ENCODE results near the gene KDSR. TPM values are rescaled to one million over a fixed set of nuclear protein-coding genes. Genes with fewer than 3 reads are reported as not detected.

Gene KDSR
- polyA plus RNA-seq, 1 donor = 35.6 TPM

DNA sequence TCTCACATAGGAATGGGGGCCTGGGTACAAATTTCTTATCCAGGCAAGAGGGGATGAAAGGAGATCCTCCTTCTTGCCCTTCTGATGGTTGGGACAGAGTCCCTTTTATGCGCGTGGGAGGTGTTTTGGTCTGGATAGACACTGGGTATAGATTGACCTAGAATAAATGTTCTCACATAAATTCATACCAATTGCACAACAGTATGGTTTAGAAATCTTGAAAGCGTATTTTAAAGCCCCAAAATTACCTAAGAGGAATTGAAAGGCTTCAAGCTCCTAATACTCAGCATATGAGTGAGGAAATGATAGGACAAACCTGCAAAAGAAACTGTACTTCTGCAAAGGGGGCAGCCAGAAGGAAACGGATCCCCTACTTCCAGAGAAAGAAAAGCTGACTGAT is 44.8 kb downstream of the KDSR start:
- no CpG with 5 or more reads among the region's 4 CpGs for WGBS (ENCODE audit: insufficient coverage, low lambda C conversion rate)
- DNase-seq = no peak
- Histone ChIP-seq H3K9me3 (ENCODE audit: control insufficient read depth, low read depth, low read length) (no peaks in the 10 kb centered on the region), H3K36me3 (ENCODE audit: control insufficient read depth, insufficient read depth, low read length) (no peaks in the 10 kb centered on the region), H3K4me3 (ENCODE audit: low read length) (no peak overlapping the region), H3K27me3 (ENCODE audit: control insufficient read depth, insufficient read depth, low read length) (no peaks in the 10 kb centered on the region), H3K27ac (ENCODE audit: low read length) (no peak overlapping the region), H3K4me1 (ENCODE audit: control insufficient read depth, insufficient read depth, low read length) (peaks cover 12% of the 10 kb centered on the region)

- H3K27ac ChIP-seq (ENCODE audit: low read length) = peak overlapping the region; percentile 85
- H3K4me3 ChIP-seq (ENCODE audit: low read length) = peak overlapping the region; percentile 69
- peaks cover 12% of the 10 kb centered on the region for H3K4me1 ChIP-seq (ENCODE audit: control insufficient read depth, insufficient read depth, low read length)
- DNase-seq = no peak
- 54% methylated on average over 4 of the region's 9 CpGs for WGBS (ENCODE audit: insufficient coverage, low lambda C conversion rate)
- no peaks in the 10 kb centered on the region for H3K9me3 ChIP-seq (ENCODE audit: control insufficient read depth, low read depth, low read length)
- H3K36me3 ChIP-seq (ENCODE audit: control insufficient read depth, insufficient read depth, low read length) = no peaks in the 10 kb centered on the region
- H3K27me3 ChIP-seq (ENCODE audit: control insufficient read depth, insufficient read depth, low read length) = no peaks in the 10 kb centered on the region
These were observed 45.7 kb downstream of the KDSR start for GRCh38 chr18:63321291-63321690.

DNA sequence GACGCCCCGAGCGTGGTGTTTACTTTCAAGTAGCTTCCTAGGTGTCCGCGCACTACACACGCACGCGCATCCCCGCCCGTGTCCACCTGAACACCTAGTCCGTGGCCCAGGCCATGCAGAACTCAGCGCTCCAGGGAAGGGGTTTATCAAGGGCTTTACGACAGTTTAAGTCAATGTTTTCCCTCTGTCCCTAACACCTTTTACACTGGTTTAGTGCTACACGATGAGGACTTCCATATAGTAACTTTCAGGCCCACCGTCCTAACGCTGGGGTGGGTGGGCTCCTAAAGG is 46.1 kb downstream of the KDSR start:
- Histone ChIP-seq H3K4me3 (ENCODE audit: low read length) (peak overlapping the region; percentile 69), H3K4me1 (ENCODE audit: control insufficient read depth, insufficient read depth, low read length) (peaks cover 12% of the 10 kb centered on the region), H3K27me3 (ENCODE audit: control insufficient read depth, insufficient read depth, low read length) (no peaks in the 10 kb centered on the region), H3K36me3 (ENCODE audit: control insufficient read depth, insufficient read depth, low read length) (no peaks in the 10 kb centered on the region), H3K9me3 (ENCODE audit: control insufficient read depth, low read depth, low read length) (no peaks in the 10 kb centered on the region), H3K27ac (ENCODE audit: low read length) (peak overlapping the region; percentile 85)
- WGBS (ENCODE audit: insufficient coverage, low lambda C conversion rate) = no CpG with 5 or more reads among the region's 16 CpGs
- DNase-seq = peak in 1 of 2 donors; percentile 54

DNA sequence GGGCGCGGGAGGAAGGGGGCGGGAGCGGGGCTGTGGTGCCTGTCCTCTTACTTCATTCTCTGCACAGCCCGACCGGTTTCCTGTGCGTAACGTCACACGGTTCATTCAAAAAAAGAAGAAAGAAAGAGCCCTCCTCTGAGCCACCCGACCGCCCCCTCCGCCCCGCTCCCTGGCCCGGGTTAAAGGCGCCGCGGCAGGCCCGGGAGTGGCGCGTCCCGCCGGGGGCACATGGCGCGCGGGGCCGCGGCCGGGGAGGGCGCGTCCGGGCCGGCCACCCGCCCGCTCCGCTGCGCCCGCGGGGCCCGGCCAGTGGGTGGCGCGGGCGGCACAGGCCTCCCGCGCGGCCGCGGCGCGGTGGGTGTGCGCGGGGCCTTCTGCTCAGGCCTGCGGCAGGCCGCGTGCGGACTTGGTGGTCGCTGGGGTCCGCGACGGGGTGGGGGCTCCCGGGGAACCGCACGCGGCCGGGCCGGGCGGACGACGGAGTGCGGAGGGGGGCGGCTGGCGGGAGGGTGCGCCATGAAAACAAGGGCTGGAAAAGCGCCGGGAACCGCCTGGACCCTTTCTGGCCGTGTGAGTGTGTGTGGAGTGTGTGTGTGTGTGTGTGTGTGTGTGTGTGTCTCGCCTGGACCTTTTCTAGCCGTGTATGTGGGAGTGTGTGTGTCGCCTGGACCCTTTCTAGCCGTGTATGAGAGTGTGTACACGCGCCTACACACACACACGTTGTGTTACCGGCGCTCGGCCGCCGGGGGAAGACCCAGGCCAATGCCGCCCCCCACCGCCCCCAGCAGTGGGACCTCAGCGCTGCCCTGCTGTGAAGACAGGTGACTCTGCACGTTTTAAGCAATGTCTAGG is 46.7 kb downstream of the KDSR start:
- Histone ChIP-seq H3K27me3 (ENCODE audit: control insufficient read depth, insufficient read depth, low read length) (no peaks in the 10 kb centered on the region), H3K4me1 (ENCODE audit: control insufficient read depth, insufficient read depth, low read length) (peaks cover 12% of the 10 kb centered on the region), H3K27ac (ENCODE audit: low read length) (peak overlapping the region; percentile 85), H3K9me3 (ENCODE audit: control insufficient read depth, low read depth, low read length) (no peaks in the 10 kb centered on the region), H3K4me3 (ENCODE audit: low read length) (peak overlapping the region; percentile 69), H3K36me3 (ENCODE audit: control insufficient read depth, insufficient read depth, low read length) (no peaks in the 10 kb centered on the region)
- DNase-seq = peak; percentile 71 to 89
- no CpG with 5 or more reads among the region's 92 CpGs for WGBS (ENCODE audit: insufficient coverage, low lambda C conversion rate)

DNA sequence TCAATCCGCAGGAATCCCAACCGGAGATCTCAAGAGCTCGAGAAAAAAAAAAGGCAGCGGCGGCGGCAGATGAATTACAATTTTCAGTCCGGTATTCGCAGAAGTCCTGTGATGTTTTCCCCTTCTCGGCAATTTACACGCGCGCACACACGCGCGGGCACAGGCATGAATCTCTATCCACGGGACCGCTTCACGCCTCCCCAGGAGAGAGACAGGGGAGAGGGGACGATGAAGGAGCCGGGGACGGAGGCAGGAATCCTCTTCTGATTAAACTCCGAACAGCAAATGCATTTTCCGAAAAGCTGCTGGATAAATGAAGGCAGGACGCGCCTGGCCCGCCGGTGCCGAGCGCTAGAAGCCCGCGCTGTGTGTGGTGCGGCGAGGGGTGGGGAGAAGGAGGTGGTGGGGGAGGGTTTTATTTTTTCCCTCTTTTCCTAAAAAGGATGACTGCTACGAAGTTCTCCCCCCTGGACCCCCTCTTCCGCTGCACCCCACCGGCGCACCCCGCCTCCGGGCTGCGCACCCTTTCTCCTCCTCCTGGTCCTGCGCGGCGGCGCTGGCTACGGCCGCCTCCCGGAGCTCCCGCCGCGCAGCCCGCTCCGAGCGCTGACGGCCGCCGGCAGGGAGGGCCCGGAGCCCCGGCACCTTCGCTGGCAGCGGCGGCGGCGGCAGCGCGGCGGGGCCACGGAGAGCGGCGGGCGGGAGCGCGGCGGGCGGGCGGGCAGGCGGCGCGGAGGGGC is 47.5 kb downstream of the KDSR start, which contains the start of gene BCL2:
BCL2 (minus strand) TSS at position 387 of the 740 bp plus-strand sequence.
- Histone ChIP-seq H3K9me3 (ENCODE audit: control insufficient read depth, low read depth, low read length) (no peaks in the 10 kb centered on the region), H3K27me3 (ENCODE audit: control insufficient read depth, insufficient read depth, low read length) (no peaks in the 10 kb centered on the region), H3K4me1 (ENCODE audit: control insufficient read depth, insufficient read depth, low read length) (peaks cover 12% of the 10 kb centered on the region), H3K27ac (ENCODE audit: low read length) (peak within 1 kb of the TSS; percentile 85), H3K4me3 (ENCODE audit: low read length) (peak within 1 kb of the TSS; percentile 76), H3K36me3 (ENCODE audit: control insufficient read depth, insufficient read depth, low read length) (no peaks in the 10 kb centered on the region)
- WGBS (ENCODE audit: insufficient coverage, low lambda C conversion rate) = no CpG with 5 or more reads among the region's 78 CpGs
- DNase-seq = peak in 1 of 2 donors; percentile 70

DNA sequence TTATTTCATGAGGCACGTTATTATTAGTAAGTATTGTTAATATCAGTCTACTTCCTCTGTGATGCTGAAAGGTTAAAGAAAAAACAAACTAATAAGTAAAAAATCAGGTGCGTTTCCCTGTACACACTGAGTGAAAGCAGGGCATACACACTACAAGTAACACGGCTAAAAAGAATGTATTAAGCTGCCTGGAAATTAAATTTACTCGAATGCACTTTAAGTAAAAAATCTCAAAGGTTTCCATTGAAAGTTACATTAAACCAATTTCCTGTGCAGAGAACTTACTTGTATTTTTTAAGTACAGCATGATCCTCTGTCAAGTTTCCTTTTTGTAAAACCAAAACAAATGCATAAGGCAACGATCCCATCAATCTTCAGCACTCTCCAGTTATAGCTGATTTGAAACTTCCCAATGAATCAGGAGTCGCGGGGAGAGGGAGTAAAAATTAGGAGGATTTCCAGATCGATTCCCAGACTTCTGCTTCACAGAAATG is 48.1 kb downstream of the KDSR start:
- 0% methylated on average over 1 of the region's 8 CpGs for WGBS (ENCODE audit: insufficient coverage, low lambda C conversion rate)
- no peaks in the 10 kb centered on the region for H3K36me3 ChIP-seq (ENCODE audit: control insufficient read depth, insufficient read depth, low read length)
- no peaks in the 10 kb centered on the region for H3K9me3 ChIP-seq (ENCODE audit: control insufficient read depth, low read depth, low read length)
- DNase-seq = no peak
- H3K4me3 ChIP-seq (ENCODE audit: low read length) = peak overlapping the region; percentile 76
- no peaks in the 10 kb centered on the region for H3K27me3 ChIP-seq (ENCODE audit: control insufficient read depth, insufficient read depth, low read length)
- peaks cover 12% of the 10 kb centered on the region for H3K4me1 ChIP-seq (ENCODE audit: control insufficient read depth, insufficient read depth, low read length)
- no peak overlapping the region for H3K27ac ChIP-seq (ENCODE audit: low read length)

DNA sequence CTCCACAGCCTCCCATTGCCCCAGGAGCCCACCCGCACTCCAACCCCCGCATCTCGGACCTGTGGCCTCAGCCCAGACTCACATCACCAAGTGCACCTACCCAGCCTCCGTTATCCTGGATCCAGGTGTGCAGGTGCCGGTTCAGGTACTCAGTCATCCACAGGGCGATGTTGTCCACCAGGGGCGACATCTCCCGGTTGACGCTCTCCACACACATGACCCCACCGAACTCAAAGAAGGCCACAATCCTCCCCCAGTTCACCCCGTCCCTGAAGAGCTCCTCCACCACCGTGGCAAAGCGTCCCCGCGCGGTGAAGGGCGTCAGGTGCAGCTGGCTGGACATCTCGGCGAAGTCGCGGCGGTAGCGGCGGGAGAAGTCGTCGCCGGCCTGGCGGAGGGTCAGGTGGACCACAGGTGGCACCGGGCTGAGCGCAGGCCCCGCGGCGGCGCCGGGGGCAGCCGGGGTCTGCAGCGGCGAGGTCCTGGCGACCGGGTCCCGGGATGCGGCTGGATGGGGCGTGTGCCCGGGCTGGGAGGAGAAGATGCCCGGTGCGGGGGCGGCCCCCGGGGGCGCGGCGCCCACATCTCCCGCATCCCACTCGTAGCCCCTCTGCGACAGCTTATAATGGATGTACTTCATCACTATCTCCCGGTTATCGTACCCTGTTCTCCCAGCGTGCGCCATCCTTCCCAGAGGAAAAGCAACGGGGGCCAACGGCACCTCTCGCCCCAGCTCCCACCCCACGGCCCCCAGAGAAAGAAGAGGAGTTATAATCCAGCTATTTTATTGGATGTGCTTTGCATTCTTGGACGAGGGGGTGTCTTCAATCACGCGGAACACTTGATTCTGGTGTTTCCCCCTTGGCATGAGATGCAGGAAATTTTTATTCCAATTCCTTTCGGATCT is 48.8 kb downstream of the KDSR start:
- H3K36me3 ChIP-seq (ENCODE audit: control insufficient read depth, insufficient read depth, low read length) = no peaks in the 10 kb centered on the region
- H3K27ac ChIP-seq (ENCODE audit: low read length) = no peak overlapping the region
- H3K27me3 ChIP-seq (ENCODE audit: control insufficient read depth, insufficient read depth, low read length) = no peaks in the 10 kb centered on the region
- H3K4me1 ChIP-seq (ENCODE audit: control insufficient read depth, insufficient read depth, low read length) = peaks cover 12% of the 10 kb centered on the region
- DNase-seq = peak; percentile 53 to 72
- no peaks in the 10 kb centered on the region for H3K9me3 ChIP-seq (ENCODE audit: control insufficient read depth, low read depth, low read length)
- peak overlapping the region; percentile 76 for H3K4me3 ChIP-seq (ENCODE audit: low read length)
- WGBS (ENCODE audit: insufficient coverage, low lambda C conversion rate) = no CpG with 5 or more reads among the region's 66 CpGs

DNA sequence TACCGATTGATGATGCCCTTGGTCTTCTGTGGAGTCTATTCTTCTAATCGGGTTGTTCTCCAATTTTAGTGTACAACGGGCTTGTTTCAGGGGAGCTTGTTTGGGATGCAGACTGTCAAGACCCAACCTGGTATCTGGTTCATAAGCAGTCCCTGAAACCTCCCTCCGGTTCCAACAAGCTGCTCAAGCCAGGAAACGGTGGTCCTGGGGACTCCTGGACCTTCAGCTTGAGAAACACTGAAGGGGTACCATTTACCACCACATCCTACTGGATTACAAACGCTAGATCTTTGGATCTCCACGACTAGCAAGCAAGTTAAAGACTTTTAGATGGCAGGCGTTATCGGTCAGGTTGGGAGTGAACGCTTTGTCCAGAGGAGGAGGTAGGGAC is 49.5 kb downstream of the KDSR start:
- 67% methylated on average over 1 of the region's 10 CpGs for WGBS (ENCODE audit: insufficient coverage, low lambda C conversion rate)
- Histone ChIP-seq H3K27me3 (ENCODE audit: control insufficient read depth, insufficient read depth, low read length) (no peaks in the 10 kb centered on the region), H3K4me3 (ENCODE audit: low read length) (peak overlapping the region; percentile 76), H3K27ac (ENCODE audit: low read length) (no peak overlapping the region), H3K36me3 (ENCODE audit: control insufficient read depth, insufficient read depth, low read length) (no peaks in the 10 kb centered on the region), H3K9me3 (ENCODE audit: control insufficient read depth, low read depth, low read length) (no peaks in the 10 kb centered on the region), H3K4me1 (ENCODE audit: control insufficient read depth, insufficient read depth, low read length) (peaks cover 12% of the 10 kb centered on the region)
- DNase-seq = peak in 1 of 2 donors; percentile 15

GRCh38 chr18:63316612-63317555 is 50.1 kb downstream of the KDSR start:
- H3K4me3 ChIP-seq (ENCODE audit: low read length) = peak overlapping the region; percentile 76
- no CpG with 5 or more reads among the region's 4 CpGs for WGBS (ENCODE audit: insufficient coverage, low lambda C conversion rate)
- peaks cover 10% of the 10 kb centered on the region for H3K4me1 ChIP-seq (ENCODE audit: control insufficient read depth, insufficient read depth, low read length)
- no peak for DNase-seq
- H3K9me3 ChIP-seq (ENCODE audit: control insufficient read depth, low read depth, low read length) = no peaks in the 10 kb centered on the region
- no peaks in the 10 kb centered on the region for H3K36me3 ChIP-seq (ENCODE audit: control insufficient read depth, insufficient read depth, low read length)
- no peak overlapping the region for H3K27ac ChIP-seq (ENCODE audit: low read length)
- no peaks in the 10 kb centered on the region for H3K27me3 ChIP-seq (ENCODE audit: control insufficient read depth, insufficient read depth, low read length)
